Spleen (tissue), 7 donors: ENCODE results near the gene PSG11.

Experiments
- POLR2A ChIP-seq, 3 donors: fragments of 450-650 bp; IDR thresholded peaks; one replicate each; pipeline ENCODE4 v1.5.1; 2017; ENCODE audit warnings: antibody characterized with exemption in 3 of 3, mild to moderate bottlenecking in 1 of 3
- TF ChIP-seq, protein P1 (sequence below), 11 experiments: fragments of 200-600 bp in 7 of 11; fragments of 450-650 bp in 4 of 11; sonication (generic) in 4 of 11; IDR thresholded peaks in 8 of 11; conservative IDR thresholded peaks in 3 of 11; 1 replicate in 7 of 11; 2 replicates in 4 of 11; pipeline versions ENCODE4 v1.4.0 to v1.8.0; 2016 to 2021; ENCODE audit warnings: antibody characterized with exemption in 11 of 11, inconsistent platforms in 4 of 11, mild to moderate bottlenecking in 1 of 11
- donor health status: DM: no; HTN: no; CAD: no; lungs with moderate emphysema.
- donor health status: DM: no; HTN: no; CAD: no.
- donor health status: DM: no; HTN: no; CAD: no.

DNA sequence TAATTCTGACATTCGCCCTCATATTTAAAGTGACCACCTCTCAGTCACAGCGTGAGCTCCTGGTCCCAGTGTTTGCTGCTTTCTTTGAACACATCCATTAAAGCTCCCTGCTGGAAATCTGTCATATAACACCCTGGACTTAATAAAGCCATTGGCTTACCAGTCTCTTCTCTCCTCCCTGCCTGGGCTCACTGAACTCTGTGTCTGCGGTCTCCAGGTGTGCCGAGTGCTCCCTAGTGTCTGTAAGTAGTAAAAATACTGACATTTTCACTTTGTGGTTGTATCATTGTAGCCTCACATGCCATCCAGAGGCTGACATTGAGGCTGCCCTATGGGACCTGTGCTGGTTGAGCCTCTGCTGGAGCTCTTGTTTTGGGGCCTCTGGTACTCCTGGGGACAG, 2.6 kb upstream of the PSG11 start:
- TF ChIP-seq, protein P1, sequence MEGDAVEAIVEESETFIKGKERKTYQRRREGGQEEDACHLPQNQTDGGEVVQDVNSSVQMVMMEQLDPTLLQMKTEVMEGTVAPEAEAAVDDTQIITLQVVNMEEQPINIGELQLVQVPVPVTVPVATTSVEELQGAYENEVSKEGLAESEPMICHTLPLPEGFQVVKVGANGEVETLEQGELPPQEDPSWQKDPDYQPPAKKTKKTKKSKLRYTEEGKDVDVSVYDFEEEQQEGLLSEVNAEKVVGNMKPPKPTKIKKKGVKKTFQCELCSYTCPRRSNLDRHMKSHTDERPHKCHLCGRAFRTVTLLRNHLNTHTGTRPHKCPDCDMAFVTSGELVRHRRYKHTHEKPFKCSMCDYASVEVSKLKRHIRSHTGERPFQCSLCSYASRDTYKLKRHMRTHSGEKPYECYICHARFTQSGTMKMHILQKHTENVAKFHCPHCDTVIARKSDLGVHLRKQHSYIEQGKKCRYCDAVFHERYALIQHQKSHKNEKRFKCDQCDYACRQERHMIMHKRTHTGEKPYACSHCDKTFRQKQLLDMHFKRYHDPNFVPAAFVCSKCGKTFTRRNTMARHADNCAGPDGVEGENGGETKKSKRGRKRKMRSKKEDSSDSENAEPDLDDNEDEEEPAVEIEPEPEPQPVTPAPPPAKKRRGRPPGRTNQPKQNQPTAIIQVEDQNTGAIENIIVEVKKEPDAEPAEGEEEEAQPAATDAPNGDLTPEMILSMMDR (IDR thresholded peaks at IDR 0.05 in 8 of 11, conservative IDR thresholded peaks at IDR 0.05 in 3 of 11) = no peak
- TF ChIP-seq POLR2A (IDR thresholded peaks at IDR 0.05) = no peak
